ENCODE results near the gene CEP70. TPM values are rescaled to one million over a fixed set of nuclear protein-coding genes. Genes with fewer than 3 reads are reported as not detected.
"Not testable (repeated sequence)": the region's sequence is repeated elsewhere in the genome, so short reads cannot be mapped to it uniquely, and the experiment has no call there.

CEP70 gene
- polyA plus RNA-seq, 6 donors from 2014 or later, result 2.3 to 4.9 (median 2.8) TPM

DNA sequence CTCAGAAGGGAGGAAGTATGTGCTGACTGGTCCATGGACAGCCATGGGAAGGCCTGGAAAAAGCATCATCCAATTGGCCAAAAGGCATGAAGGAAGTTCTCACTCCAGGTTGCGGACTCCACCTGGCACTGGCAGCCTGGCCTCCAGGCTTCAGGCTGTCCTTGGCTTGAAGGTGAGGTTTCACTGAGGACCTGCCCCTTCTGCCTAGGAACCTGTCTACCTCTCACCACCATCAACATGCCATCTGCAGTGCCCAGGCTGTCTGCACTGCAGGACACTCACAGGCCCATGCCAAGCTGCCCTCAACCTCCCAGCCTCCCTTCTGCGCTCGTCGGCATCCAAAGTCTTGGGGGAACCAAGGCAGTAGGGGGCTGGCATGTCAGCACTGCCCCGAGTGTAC lies 51.1 kb downstream of the CEP70 start:
- no peaks in the 10 kb centered on the region for H3K4me1 Mint-ChIP-seq
- peak overlapping the region in 2 of 6 donors; percentile 38 to 69 for H3K27ac Mint-ChIP-seq
- no peak overlapping the region for H3K4me3 Mint-ChIP-seq
- no peaks in the 10 kb centered on the region for H3K27me3 Mint-ChIP-seq
- ATAC-seq (ENCODE audit: low read depth in 2 of 2) (no peak), DNase-seq (no peak)
- H3K9me3 Mint-ChIP-seq, result peaks cover 31 to 92% (median 68%) of the 10 kb centered on the region in 7 donors
- H3K36me3 Mint-ChIP-seq, result peaks cover 35 to 85% of the 10 kb centered on the region in 2 donors

DNA sequence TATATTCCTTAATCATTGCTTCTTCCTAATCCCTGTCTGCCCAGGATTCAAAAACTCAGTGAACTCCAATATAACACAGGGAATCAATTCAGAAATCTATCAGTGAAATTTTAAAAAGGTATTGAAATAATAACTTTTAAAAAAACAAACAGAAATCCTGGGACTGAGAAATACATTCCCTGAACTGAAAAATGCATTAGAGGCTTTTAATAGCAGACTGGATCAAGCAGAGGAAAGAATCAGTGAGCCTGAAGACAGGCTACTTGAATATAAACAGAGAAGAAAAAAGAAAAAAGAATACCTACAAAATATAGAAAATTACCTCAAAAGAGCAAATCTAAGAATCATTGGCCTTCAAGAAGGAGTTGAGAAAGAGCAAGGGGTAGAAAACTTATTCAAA lies 54.7 kb downstream of the CEP70 start:
- Mint-ChIP-seq H3K4me3 (no peak overlapping the region), H3K27me3 (no peaks in the 10 kb centered on the region), H3K36me3 (peaks cover 19 to 65% of the 10 kb centered on the region in 2 donors), H3K27ac (no peak overlapping the region), H3K9me3 (peaks cover 13 to 64% (median 40%) of the 10 kb centered on the region in 7 donors), H3K4me1 (no peaks in the 10 kb centered on the region)
- ATAC-seq (ENCODE audit: low read depth in 2 of 2) (no peak), DNase-seq (no peak)

DNA sequence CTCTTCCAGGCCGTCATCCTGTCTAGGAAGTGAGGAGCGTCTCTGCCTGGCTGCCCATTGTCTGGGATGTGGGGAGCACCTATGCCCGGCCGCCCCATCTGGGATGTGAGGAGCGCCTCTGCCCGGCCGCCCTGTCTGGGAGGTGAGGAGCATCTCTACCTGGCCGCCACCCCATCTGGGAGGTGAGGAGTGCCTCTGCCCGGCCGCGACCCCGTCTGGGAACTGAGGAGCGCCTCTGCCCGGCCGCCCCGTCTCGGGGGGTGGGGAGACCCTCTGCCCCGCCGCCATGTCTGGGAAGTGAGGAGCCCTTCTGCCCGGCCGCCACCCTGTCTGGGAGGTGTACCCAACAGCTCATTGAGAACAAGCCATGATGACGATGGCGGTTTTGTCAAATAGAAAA lies 72.6 kb downstream of the CEP70 start:
- DNase-seq; H3K27ac Mint-ChIP-seq; H3K27me3 Mint-ChIP-seq; H3K4me3 Mint-ChIP-seq; H3K4me1 Mint-ChIP-seq; ATAC-seq (ENCODE audit: low read depth in 2 of 2): not testable (repeated sequence)
- Mint-ChIP-seq H3K36me3 (peaks cover 0 to 15% of the 10 kb centered on the region in 2 donors), H3K9me3 (peaks cover 0 to 26% (median 14%) of the 10 kb centered on the region in 7 donors)

DNA sequence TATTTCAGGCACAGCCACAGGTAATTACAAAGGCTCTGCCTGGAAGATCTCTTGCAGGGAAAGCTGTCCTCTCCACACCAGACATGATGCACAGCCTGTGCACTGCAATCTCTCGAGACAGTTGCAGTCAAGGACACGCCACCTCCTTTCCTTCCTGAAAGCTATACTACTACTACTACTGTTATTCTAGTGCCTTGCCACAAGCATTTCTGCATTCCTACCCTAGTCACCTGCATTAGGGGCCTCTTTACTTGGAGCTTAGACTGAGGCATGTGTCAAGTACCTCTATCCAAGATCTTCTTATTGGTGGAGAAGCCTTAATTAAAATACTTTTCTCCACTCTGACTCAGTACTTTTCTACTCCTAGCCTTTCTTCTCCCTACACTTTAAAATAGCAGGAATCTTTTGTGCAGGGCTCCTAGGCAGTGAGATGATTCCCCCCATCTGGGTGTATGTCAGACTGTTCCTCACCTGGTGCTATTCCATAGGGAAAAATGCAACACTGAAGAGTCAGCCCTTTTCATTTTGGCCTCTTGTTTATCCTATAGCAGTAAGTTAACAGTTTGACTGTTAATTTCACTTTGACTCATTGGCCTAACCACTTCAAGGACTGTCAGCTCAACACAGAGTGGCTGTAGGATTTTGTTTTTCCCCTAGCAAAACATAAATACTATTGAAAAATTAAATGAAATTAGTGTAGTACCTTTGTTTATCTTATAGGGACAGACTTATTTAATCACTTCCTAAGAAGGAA lies 80.8 kb downstream of the CEP70 start:
- Mint-ChIP-seq H3K27ac (no peak overlapping the region), H3K9me3 (peaks cover 0 to 8% (median 5%) of the 10 kb centered on the region in 7 donors), H3K27me3 (no peaks in the 10 kb centered on the region), H3K36me3 (peaks cover 0 to 7% of the 10 kb centered on the region in 2 donors), H3K4me3 (no peak overlapping the region), H3K4me1 (no peaks in the 10 kb centered on the region)
- ATAC-seq (ENCODE audit: low read depth in 2 of 2), result no peak
- DNase-seq, result no peak

DNA sequence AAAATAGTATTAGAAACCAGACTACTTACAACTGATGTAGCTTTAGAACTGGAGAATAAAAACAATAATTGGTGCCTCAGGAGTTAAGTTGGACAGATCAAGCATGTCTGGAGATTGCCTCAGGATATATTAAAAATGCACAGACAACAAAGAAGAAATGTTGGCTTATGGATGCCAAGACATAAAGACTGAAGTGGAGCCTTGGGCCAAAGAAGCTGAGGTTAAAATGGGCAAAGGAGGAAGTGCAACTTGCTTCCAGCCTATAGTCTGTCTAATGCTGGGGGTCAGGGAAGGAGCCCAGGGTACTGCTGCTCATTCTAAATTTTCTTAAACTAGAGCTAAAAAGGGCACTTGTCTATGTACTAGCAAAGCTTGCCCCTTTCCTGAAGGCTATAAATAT lies 82.1 kb downstream of the CEP70 start:
- Mint-ChIP-seq H3K4me1 (no peaks in the 10 kb centered on the region), H3K36me3 (peaks cover 0 to 5% of the 10 kb centered on the region in 2 donors), H3K4me3 (no peak overlapping the region), H3K9me3 (peaks cover 0 to 6% (median 0%) of the 10 kb centered on the region in 7 donors), H3K27ac (no peak overlapping the region), H3K27me3 (no peaks in the 10 kb centered on the region)
- no peak for DNase-seq
- ATAC-seq (ENCODE audit: low read depth in 2 of 2), result no peak

DNA sequence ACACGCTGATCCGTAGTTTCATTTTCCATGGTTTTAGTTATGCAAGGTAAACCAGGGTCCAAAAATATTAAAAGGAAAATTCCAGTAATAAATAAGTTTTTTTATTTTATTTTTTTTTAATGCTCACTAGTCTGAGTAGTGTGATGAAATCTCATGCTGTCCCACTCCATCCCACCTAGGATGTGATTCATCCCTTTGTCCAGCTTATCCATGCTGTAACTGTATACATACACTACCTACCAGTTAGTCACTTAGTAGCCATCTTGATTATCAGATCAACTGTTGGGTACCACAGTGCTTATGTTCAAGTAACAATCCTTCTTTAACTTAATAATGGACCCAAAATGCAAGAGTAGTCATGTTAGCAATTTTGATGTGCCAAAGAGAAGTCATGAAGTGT lies 84.5 kb downstream of the CEP70 start:
- Mint-ChIP-seq H3K27me3 (no peaks in the 10 kb centered on the region), H3K27ac (no peak overlapping the region), H3K4me1 (no peaks in the 10 kb centered on the region), H3K36me3 (no peaks in the 10 kb centered on the region), H3K9me3 (no peaks in the 10 kb centered on the region), H3K4me3 (no peak overlapping the region)
- no peak for ATAC-seq (ENCODE audit: low read depth in 2 of 2)
- no peak for DNase-seq

DNA sequence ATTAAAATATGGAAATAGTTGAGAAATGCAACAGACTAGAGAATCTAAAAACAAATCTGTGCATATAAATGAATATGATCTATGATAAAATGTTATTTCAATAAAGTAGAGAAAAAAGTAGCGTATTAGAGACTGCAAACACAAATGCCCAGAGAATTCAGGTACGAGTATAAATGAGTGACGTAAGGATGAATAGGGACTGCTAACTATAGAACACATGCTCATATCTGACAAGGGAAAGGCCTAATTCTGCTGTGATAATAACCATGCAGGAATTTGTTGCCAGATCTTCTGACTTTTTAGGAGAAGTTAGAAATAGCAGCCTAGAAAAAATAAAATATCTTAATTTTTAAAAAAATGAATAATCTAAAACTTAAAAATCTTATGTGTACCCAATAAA lies 86.5 kb downstream of the CEP70 start:
- ATAC-seq (ENCODE audit: low read depth in 2 of 2), result no peak
- no peaks in the 10 kb centered on the region for H3K9me3 Mint-ChIP-seq

DNA sequence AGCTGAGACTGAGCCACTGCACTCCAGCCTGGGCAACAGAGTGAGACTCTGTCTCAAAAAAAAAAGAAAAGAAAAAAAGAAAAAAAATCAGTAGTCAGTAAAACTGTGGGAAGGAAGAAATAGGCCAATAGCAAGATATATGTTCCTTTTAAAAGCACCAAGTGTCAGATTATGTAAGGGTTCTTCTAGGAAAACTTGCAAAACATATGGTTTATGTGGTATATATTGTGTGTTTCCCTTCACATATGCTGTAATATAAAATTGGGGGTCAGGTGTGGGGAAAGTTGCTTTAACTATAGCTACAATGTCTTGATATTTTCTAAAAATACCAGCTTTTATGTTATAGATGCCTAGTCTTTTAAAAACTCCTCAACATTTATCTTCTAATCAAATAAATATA lies 95.1 kb downstream of the CEP70 start:
- DNase-seq (no peak), ATAC-seq (ENCODE audit: low read depth in 2 of 2) (no peak)
- Mint-ChIP-seq H3K36me3 (no peaks in the 10 kb centered on the region), H3K27ac (no peak overlapping the region), H3K9me3 (no peaks in the 10 kb centered on the region), H3K4me3 (no peak overlapping the region), H3K27me3 (no peaks in the 10 kb centered on the region), H3K4me1 (no peaks in the 10 kb centered on the region)

More for the DNA sequence above, 86.5 kb downstream of the CEP70 start:
- no peak overlapping the region for H3K27ac Mint-ChIP-seq
- DNase-seq, result no peak
- H3K36me3 Mint-ChIP-seq, result no peaks in the 10 kb centered on the region
- H3K4me3 Mint-ChIP-seq, result no peak overlapping the region
- H3K4me1 Mint-ChIP-seq, result no peaks in the 10 kb centered on the region
- no peaks in the 10 kb centered on the region for H3K27me3 Mint-ChIP-seq

DNA sequence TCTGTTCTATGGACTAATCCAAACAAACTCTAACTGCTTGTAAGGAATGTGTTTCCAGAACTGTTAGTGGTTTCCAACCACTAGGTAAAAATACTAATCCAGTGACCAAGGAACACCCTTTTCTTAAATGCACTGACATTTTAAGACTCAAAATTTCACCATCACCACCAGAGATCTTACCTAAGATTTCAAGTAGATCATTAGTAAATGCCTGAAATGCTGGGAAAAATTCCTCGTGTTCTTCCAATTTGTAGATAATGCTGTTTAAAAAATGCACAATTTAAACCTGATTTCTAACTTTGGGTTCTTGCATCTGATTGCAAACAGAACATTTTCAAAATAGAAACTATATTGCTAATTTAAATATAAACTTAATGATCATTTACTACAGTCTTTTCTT lies 96.2 kb downstream of the CEP70 start:
- H3K36me3 Mint-ChIP-seq, result no peaks in the 10 kb centered on the region
- H3K4me1 Mint-ChIP-seq, result no peaks in the 10 kb centered on the region
- H3K27me3 Mint-ChIP-seq, result no peaks in the 10 kb centered on the region
- ATAC-seq (ENCODE audit: low read depth in 2 of 2) (no peak), DNase-seq (no peak)
- H3K9me3 Mint-ChIP-seq, result no peaks in the 10 kb centered on the region
- H3K4me3 Mint-ChIP-seq, result no peak overlapping the region
- H3K27ac Mint-ChIP-seq, result no peak overlapping the region

DNA sequence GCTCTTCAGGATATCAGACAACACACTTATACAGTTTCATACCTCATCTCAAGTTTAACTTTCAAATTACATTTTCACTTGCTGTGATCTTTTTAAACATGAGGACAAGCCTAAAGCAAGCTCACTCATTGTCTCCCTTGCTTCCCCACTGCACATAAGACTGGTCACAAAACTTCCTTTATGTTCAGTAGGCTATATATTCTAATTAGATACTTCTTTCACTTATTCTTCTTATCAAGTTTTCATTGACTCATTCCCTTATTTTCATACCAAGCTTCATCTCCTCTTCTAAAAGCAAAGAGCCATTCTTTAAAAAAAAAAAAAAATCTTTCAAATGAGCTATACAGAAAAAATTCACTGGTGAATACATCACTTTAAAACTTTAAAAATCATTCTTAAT lies 97.0 kb downstream of the CEP70 start:
- DNase-seq, result no peak
- Mint-ChIP-seq H3K4me1 (no peaks in the 10 kb centered on the region), H3K36me3 (peaks cover 0 to 3% of the 10 kb centered on the region in 2 donors), H3K4me3 (no peak overlapping the region), H3K27ac (no peak overlapping the region), H3K9me3 (peaks cover 0 to 2% (median under 1%) of the 10 kb centered on the region in 7 donors), H3K27me3 (no peaks in the 10 kb centered on the region)
- ATAC-seq (ENCODE audit: low read depth in 2 of 2), result no peak

DNA sequence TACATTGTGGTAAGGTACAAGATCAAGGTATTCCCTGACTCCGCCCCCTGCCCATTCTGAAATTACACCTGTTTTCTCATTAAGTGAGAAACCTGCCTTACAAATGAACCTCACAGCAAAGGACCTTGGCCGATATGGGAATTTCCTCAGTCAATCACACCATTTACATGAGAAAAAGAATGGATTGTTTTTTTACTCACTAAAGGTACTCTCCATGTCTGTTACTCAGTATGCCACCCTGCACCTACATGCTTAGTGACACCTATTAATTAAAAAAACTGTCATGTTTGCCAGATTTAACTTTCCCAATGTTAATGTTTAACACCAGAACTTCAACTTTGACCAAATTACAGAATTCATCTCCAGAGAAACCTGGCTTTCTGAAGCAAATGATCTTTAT lies 97.6 kb downstream of the CEP70 start:
- Mint-ChIP-seq H3K27me3 (no peaks in the 10 kb centered on the region), H3K27ac (no peak overlapping the region), H3K36me3 (peaks cover 0 to 8% of the 10 kb centered on the region in 2 donors), H3K4me1 (no peaks in the 10 kb centered on the region), H3K4me3 (no peak overlapping the region), H3K9me3 (peaks cover 0 to 5% (median 3%) of the 10 kb centered on the region in 7 donors)
- ATAC-seq (ENCODE audit: low read depth in 2 of 2) (no peak), DNase-seq (no peak)

DNA sequence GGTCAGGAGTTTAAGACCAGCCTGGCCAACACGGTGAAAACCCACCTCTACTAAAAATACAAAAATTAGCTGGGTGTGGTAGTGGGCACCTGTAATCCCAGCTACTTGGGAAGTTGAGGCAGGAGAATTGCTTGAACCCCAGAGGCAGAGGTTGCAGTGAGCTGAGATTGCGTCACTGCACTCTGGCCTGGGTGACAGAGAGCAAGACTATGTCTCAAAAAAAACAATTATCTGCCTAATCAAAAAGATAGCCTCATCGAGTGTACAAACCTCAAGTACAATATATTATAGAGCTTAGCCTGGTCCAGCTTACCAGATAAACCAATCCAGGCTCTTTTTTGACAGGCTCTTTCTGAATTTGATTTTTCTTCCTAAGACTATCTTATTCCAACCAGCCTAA lies 98.4 kb downstream of the CEP70 start:
- H3K4me1 Mint-ChIP-seq; H3K36me3 Mint-ChIP-seq; ATAC-seq (ENCODE audit: low read depth in 2 of 2); H3K4me3 Mint-ChIP-seq; DNase-seq; H3K27ac Mint-ChIP-seq; H3K27me3 Mint-ChIP-seq: not testable (repeated sequence)
- H3K9me3 Mint-ChIP-seq, result peaks cover 0 to 13% (median 4%) of the 10 kb centered on the region in 7 donors

DNA sequence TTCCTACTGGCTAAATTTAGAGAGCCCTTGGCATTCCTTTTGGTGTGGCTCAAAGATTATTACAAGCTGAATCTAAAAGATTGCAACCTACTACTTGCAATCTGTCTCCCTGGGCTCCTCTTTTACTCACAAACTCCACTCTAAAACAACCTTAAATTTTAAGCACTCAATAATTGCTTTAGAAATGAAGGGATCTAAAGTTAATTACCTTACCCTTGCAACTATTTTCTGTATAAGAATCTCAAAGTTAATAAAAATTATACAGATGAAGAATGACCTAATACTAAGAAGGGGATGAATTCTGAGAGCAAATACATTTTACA lies 99.5 kb downstream of the CEP70 start:
- H3K4me1 Mint-ChIP-seq, result no peaks in the 10 kb centered on the region
- H3K27me3 Mint-ChIP-seq, result no peaks in the 10 kb centered on the region
- peaks cover 0 to 8% of the 10 kb centered on the region in 2 donors for H3K36me3 Mint-ChIP-seq
- ATAC-seq (ENCODE audit: low read depth in 2 of 2) (no peak), DNase-seq (no peak)
- peaks cover 0 to 23% (median 4%) of the 10 kb centered on the region in 7 donors for H3K9me3 Mint-ChIP-seq
- no peak overlapping the region for H3K4me3 Mint-ChIP-seq
- H3K27ac Mint-ChIP-seq, result no peak overlapping the region

DNA sequence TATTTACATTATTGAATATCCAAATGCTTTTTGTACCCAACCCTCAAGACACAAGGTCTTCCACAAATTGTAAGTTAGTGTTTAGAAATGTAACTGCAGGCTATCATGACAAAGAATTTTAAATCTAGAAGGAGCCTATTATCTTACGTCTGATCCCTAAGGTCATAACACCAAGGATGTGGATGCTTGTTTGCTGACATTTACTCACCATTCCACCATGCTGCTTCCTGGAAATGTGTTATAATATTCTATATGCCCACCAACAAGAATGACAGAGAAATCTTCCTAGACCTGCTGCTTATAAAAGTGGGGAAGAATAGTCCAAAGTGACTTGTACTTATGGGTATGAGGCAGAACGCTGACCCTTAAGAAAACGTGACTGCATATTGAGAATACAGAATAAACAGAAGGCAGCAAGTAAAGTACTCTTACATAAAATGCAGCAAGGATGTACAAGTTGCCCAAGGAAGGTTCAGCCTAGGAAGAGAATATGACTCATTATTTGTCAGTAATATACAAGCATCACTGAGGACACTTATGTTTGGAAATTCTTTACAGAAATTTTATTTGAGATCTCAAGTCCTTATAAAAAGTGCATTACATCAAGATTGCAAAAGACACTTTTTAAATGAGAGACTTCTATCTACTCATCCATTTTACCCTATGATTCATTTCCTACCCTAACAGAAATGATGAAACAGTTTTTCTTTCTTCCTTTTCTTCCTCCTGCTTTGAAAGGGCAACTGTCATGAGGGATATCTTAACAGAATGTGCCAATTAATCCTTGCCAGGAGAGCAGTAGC lies 100.1 kb downstream of the CEP70 start:
- H3K9me3 Mint-ChIP-seq, result peaks cover 2 to 28% (median 8%) of the 10 kb centered on the region in 7 donors
- H3K27ac Mint-ChIP-seq, result no peak overlapping the region
- no peak overlapping the region for H3K4me3 Mint-ChIP-seq
- DNase-seq (no peak), ATAC-seq (ENCODE audit: low read depth in 2 of 2) (no peak)
- H3K4me1 Mint-ChIP-seq, result no peaks in the 10 kb centered on the region
- peaks cover 0 to 10% of the 10 kb centered on the region in 2 donors for H3K36me3 Mint-ChIP-seq
- no peaks in the 10 kb centered on the region for H3K27me3 Mint-ChIP-seq
